EL (cell line): ENCODE results near the gene MAST4.
"Not testable (repeated sequence)": the region's sequence is repeated elsewhere in the genome, so short reads cannot be mapped to it uniquely, and the experiment has no call there.

ENCODE experiments used
- DNase-seq: peaks from one replicate; pipeline ENCODE4 v3.0.0-alpha.2; 2016

The MAST4 gene

GRCh38 chr5:67102708-67103107, 506.5 kb downstream of the MAST4 start:
- no peak for DNase-seq

GRCh38 chr5:67104859-67105258, 508.7 kb downstream of the MAST4 start:
- no peak for DNase-seq

- no peak for DNase-seq
Measured at GRCh38 chr5:67105270-67105669, 509.1 kb downstream of the MAST4 start.

GRCh38 chr5:67106626-67107342, 510.6 kb downstream of the MAST4 start:
- DNase-seq, result no peak

GRCh38 chr5:67111779-67112178, 515.6 kb downstream of the MAST4 start:
- DNase-seq, result no peak

GRCh38 chr5:67115246-67115645, 519.1 kb downstream of the MAST4 start:
- DNase-seq, result no peak

GRCh38 chr5:67115817-67116216, 519.6 kb downstream of the MAST4 start:
- no peak for DNase-seq

GRCh38 chr5:67118050-67118620, 521.9 kb downstream of the MAST4 start:
- DNase-seq, result no peak

GRCh38 chr5:67119010-67119409, 522.8 kb downstream of the MAST4 start:
- DNase-seq, result no peak

- DNase-seq, result no peak
Measured at GRCh38 chr5:67120032-67120431, 523.8 kb downstream of the MAST4 start.

GRCh38 chr5:67123819-67124218, 527.6 kb downstream of the MAST4 start:
- DNase-seq, result no peak

- no peak for DNase-seq
Measured at GRCh38 chr5:67124556-67124955, 528.4 kb downstream of the MAST4 start.

GRCh38 chr5:67127347-67127895, 531.2 kb downstream of the MAST4 start:
- DNase-seq, result not testable (repeated sequence)

- DNase-seq, result no peak
Measured at GRCh38 chr5:67129768-67130167, 533.6 kb downstream of the MAST4 start.

GRCh38 chr5:67133217-67133616, 537.0 kb downstream of the MAST4 start:
- DNase-seq, result no peak

GRCh38 chr5:67133776-67134175, 537.6 kb downstream of the MAST4 start:
- DNase-seq, result no peak

- DNase-seq, result no peak
Measured at GRCh38 chr5:67135381-67135984, 539.3 kb downstream of the MAST4 start.

GRCh38 chr5:67139030-67139429, 542.8 kb downstream of the MAST4 start:
- DNase-seq, result no peak

GRCh38 chr5:67140413-67140812, 544.2 kb downstream of the MAST4 start:
- DNase-seq, result no peak

GRCh38 chr5:67141644-67142043, 545.5 kb downstream of the MAST4 start:
- no peak for DNase-seq

GRCh38 chr5:67142816-67143215, 546.6 kb downstream of the MAST4 start:
- DNase-seq, result no peak

GRCh38 chr5:67143549-67143948, 547.4 kb downstream of the MAST4 start:
- no peak for DNase-seq

- no peak for DNase-seq
Measured at GRCh38 chr5:67144183-67144639, 548.0 kb downstream of the MAST4 start.

GRCh38 chr5:67146574-67146973, 550.4 kb downstream of the MAST4 start:
- DNase-seq, result no peak
